ENCODE data around the gene BEST1.

- TF ChIP-seq CTCF (IDR thresholded peaks at IDR 0.05): no peak
- TF ChIP-seq, protein P1, sequence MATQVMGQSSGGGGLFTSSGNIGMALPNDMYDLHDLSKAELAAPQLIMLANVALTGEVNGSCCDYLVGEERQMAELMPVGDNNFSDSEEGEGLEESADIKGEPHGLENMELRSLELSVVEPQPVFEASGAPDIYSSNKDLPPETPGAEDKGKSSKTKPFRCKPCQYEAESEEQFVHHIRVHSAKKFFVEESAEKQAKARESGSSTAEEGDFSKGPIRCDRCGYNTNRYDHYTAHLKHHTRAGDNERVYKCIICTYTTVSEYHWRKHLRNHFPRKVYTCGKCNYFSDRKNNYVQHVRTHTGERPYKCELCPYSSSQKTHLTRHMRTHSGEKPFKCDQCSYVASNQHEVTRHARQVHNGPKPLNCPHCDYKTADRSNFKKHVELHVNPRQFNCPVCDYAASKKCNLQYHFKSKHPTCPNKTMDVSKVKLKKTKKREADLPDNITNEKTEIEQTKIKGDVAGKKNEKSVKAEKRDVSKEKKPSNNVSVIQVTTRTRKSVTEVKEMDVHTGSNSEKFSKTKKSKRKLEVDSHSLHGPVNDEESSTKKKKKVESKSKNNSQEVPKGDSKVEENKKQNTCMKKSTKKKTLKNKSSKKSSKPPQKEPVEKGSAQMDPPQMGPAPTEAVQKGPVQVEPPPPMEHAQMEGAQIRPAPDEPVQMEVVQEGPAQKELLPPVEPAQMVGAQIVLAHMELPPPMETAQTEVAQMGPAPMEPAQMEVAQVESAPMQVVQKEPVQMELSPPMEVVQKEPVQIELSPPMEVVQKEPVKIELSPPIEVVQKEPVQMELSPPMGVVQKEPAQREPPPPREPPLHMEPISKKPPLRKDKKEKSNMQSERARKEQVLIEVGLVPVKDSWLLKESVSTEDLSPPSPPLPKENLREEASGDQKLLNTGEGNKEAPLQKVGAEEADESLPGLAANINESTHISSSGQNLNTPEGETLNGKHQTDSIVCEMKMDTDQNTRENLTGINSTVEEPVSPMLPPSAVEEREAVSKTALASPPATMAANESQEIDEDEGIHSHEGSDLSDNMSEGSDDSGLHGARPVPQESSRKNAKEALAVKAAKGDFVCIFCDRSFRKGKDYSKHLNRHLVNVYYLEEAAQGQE (IDR thresholded peaks at IDR 0.05; ENCODE audit: insufficient read depth in 1 of 2, low read depth in 2 of 2, low read length in 1 of 2): no peak
- TF ChIP-seq SIN3A (IDR thresholded peaks at IDR 0.05; ENCODE audit: borderline replicate concordance, insufficient read depth, low read depth, low read length): no peak
- TF ChIP-seq POLR2AphosphoS5 (IDR thresholded peaks at IDR 0.05; ENCODE audit: low read depth, low read length): peak; percentile 68; the same call in 1 of the 2 replicates
- no peak for TF ChIP-seq TCF7L2 (IDR thresholded peaks at IDR 0.05; ENCODE audit: low read depth, low read length)
These were observed 12.8 kb downstream of the BEST1 start for GRCh38 chr11:61963016-61963281.
